Prostate gland (tissue), 2 donors: ENCODE measurements around the gene DSCAML1. TPM values are rescaled to one million over a fixed set of nuclear protein-coding genes. Genes with fewer than 3 reads are reported as not detected.

Experiments used
- DNase-seq: peaks from one replicate; pipeline ENCODE4 v3.0.0-alpha.2; 2019; ENCODE audit warnings: low spot score
- H3K27ac ChIP-seq, 2 donors: fragments of 200-600 bp; sonication (generic); 2 replicates each; pipeline ENCODE4 v1.5.1; 2017 to 2019
- H3K27me3 ChIP-seq: fragments of 200-600 bp; sonication (generic); replicated peaks from 2 replicates; pipeline ENCODE4 v1.5.1; 2019; ENCODE audit not compliant: insufficient read depth
- H3K36me3 ChIP-seq, 2 donors: fragments of 200-600 bp; sonication (generic); 1 replicate in 1 of 2; 2 replicates in 1 of 2; pipeline versions ENCODE4 v1.5.1 to v1.8.1; 2017 to 2019
- H3K4me1 ChIP-seq: fragments of 200-600 bp; sonication (generic); replicated peaks from 2 replicates; pipeline ENCODE4 v1.5.1; 2019
- H3K4me3 ChIP-seq, 2 donors: fragments of 200-600 bp; sonication (generic); 2 replicates each; pipeline ENCODE4 v1.5.1; 2017 to 2019
- H3K9me3 ChIP-seq: fragments of 200-600 bp; sonication (generic); 2 replicates; pipeline ENCODE4 v1.5.1; 2017
- CTCF ChIP-seq, 4 experiments: fragments of 200-600 bp in 2 of 4; fragments of 450-650 bp in 2 of 4; sonication (generic) in 2 of 4; IDR thresholded peaks; 1 replicate in 3 of 4; 2 replicates in 1 of 4; pipeline ENCODE4 v1.5.1; 2016 to 2019; ENCODE audit warnings: antibody characterized with exemption in 4 of 4, mild to moderate bottlenecking in 2 of 4, moderate library complexity in 2 of 4
- POLR2A ChIP-seq: fragments of 450-650 bp; IDR thresholded peaks from one replicate; pipeline ENCODE4 v1.6.1; 2016; ENCODE audit warnings: antibody characterized with exemption, mild to moderate bottlenecking
- POLR2AphosphoS5 ChIP-seq: sonication (generic); formaldehyde crosslinking; IDR thresholded peaks from one replicate; pipeline ENCODE4 v1.6.1; 2017; ENCODE audit warnings: antibody characterized with exemption
- WGBS: methylation state at CpG from one replicate; pipeline ENCODE4 v1.1.5; 2018; 5-methylcytosine and 5-hydroxymethylcytosine counted together
- intact Hi-C: fragments of 100-400 bp; cut with DNase I; formaldehyde crosslinking; loops from one replicate; pipeline ENCODE4 v1.14.2; 2022
- total RNA-seq, 2 donors: library from RNA; depleted of rRNA; stranded (reverse); fragments of >200 nt; gene quantifications; one replicate each; pipeline ENCODE4 v1.1.0, GENCODE V29; 2016

DSCAML1 gene
- total RNA-seq, 2 donors from 2014 or later = 0.14 to 2.8 TPM

GRCh38 chr11:117634756-117635603, 162.0 kb downstream of the DSCAML1 start:
- Histone ChIP-seq H3K9me3 (no peaks in the 10 kb centered on the region), H3K27ac (no peak overlapping the region), H3K4me3 (no peak overlapping the region), H3K27me3 (no peaks in the 10 kb centered on the region), H3K4me1 (no peaks in the 10 kb centered on the region), H3K36me3 (no peaks in the 10 kb centered on the region)
- intact Hi-C loops = no loop called here
- 64% methylated on average over 21 of the region's 21 CpGs for WGBS
- DNase-seq = no peak
- TF ChIP-seq POLR2A (no peak), CTCF (IDR thresholded peaks at IDR 0.05) (no peak), POLR2AphosphoS5 (no peak)

GRCh38 chr11:117633976-117634755, 162.8 kb downstream of the DSCAML1 start:
- Histone ChIP-seq H3K9me3 (no peaks in the 10 kb centered on the region), H3K36me3 (no peaks in the 10 kb centered on the region), H3K27ac (no peak overlapping the region), H3K27me3 (no peaks in the 10 kb centered on the region), H3K4me3 (no peak overlapping the region), H3K4me1 (no peaks in the 10 kb centered on the region)
- TF ChIP-seq POLR2AphosphoS5 = no peak
- TF ChIP-seq POLR2A = no peak
- no peak for TF ChIP-seq CTCF (IDR thresholded peaks at IDR 0.05)
- WGBS = 90% methylated on average over 12 of the region's 12 CpGs
- intact Hi-C loops = no loop called here
- DNase-seq = no peak

GRCh38 chr11:117633186-117633754, 163.7 kb downstream of the DSCAML1 start:
- H3K36me3 ChIP-seq = no peaks in the 10 kb centered on the region
- no peaks in the 10 kb centered on the region for H3K4me1 ChIP-seq
- H3K27ac ChIP-seq = no peak overlapping the region
- DNase-seq = no peak
- intact Hi-C loops = no loop called here
- TF ChIP-seq POLR2A (no peak), POLR2AphosphoS5 (no peak), CTCF (IDR thresholded peaks at IDR 0.05) (no peak)
- WGBS = 88% methylated on average over 9 of the region's 9 CpGs
- no peak overlapping the region for H3K4me3 ChIP-seq
- H3K27me3 ChIP-seq = no peaks in the 10 kb centered on the region
- no peaks in the 10 kb centered on the region for H3K9me3 ChIP-seq

GRCh38 chr11:117632306-117632705, 164.7 kb downstream of the DSCAML1 start:
- H3K36me3 ChIP-seq = no peaks in the 10 kb centered on the region
- DNase-seq = no peak
- H3K27me3 ChIP-seq = no peaks in the 10 kb centered on the region
- no peak overlapping the region for H3K4me3 ChIP-seq
- TF ChIP-seq POLR2A = no peak
- TF ChIP-seq CTCF (IDR thresholded peaks at IDR 0.05) = no peak
- TF ChIP-seq POLR2AphosphoS5 = no peak
- no peaks in the 10 kb centered on the region for H3K9me3 ChIP-seq
- 94% methylated on average over 3 of the region's 3 CpGs for WGBS
- H3K27ac ChIP-seq = no peak overlapping the region
- intact Hi-C loops = no loop called here
- no peaks in the 10 kb centered on the region for H3K4me1 ChIP-seq
